HCT116 (cell line): ENCODE data around the gene SFXN1.

Experiments
- CEBPB ChIP-seq: IDR thresholded peaks from 2 replicates; pipeline ENCODE4 v1.6.1; 2012; ENCODE audit warnings: low read depth
- EZH2 ChIP-seq: fragments of 200-600 bp; sonication (generic); IDR thresholded peaks from 2 replicates; pipeline ENCODE4 v1.6.1; 2017; ENCODE audit warnings: antibody characterized with exemption, mixed run types
- EZH2phosphoT487 ChIP-seq: fragments of 200-600 bp; IDR thresholded peaks from 2 replicates; pipeline ENCODE4 v1.6.1; 2018; ENCODE audit warnings: antibody characterized with exemption, borderline replicate concordance
- FOSL1 ChIP-seq: IDR thresholded peaks from 2 replicates; pipeline ENCODE4 v1.6.1; 2012; ENCODE audit warnings: low read depth
- JUND ChIP-seq: IDR thresholded peaks from 2 replicates; pipeline ENCODE4 v1.6.1; 2012
- POLR2A ChIP-seq: IDR thresholded peaks from 2 replicates; pipeline ENCODE4 v1.7.0; 2011; ENCODE audit warnings: borderline replicate concordance; ENCODE audit not compliant: insufficient read depth, insufficient read length; ENCODE audit errors: extremely low read depth
- POLR2AphosphoS5 ChIP-seq: IDR thresholded peaks from 2 replicates; pipeline ENCODE4 v1.6.1; 2011; ENCODE audit warnings: mild to moderate bottlenecking, low read depth, low read length, moderate library complexity
- TF ChIP-seq, protein P1 (sequence below), 3 experiments: fragments of 200-600 bp in 1 of 3; sonication (generic) in 1 of 3; IDR thresholded peaks in 2 of 3; conservative IDR thresholded peaks in 1 of 3; 2 replicates each; pipeline ENCODE4 v1.5.1; 2012 to 2017; ENCODE audit warnings: low read depth in 2 of 3, low read length in 2 of 3, antibody characterized with exemption in 1 of 3, borderline replicate concordance in 1 of 3, control low read depth in 1 of 3, mild to moderate bottlenecking in 1 of 3, mixed read lengths in 1 of 3, mixed run types in 1 of 3, moderate library complexity in 1 of 3; ENCODE audit not compliant: insufficient read depth in 1 of 3
- TF ChIP-seq, protein P2 (sequence below): IDR thresholded peaks from 2 replicates; pipeline ENCODE4 v1.6.1; 2012
- TF ChIP-seq, protein P3 (sequence below): IDR thresholded peaks from 2 replicates; pipeline ENCODE4 v1.6.1; 2012; ENCODE audit warnings: low read depth
- TF ChIP-seq, protein P4 (sequence below): IDR thresholded peaks from 2 replicates; pipeline ENCODE4 v1.6.1; 2012
- TF ChIP-seq, protein P5 (sequence below): IDR thresholded peaks from 2 replicates; pipeline ENCODE4 v1.6.1; 2011; ENCODE audit warnings: mild to moderate bottlenecking, low read length, moderate library complexity; ENCODE audit not compliant: insufficient replicate concordance; ENCODE audit errors: extremely low read depth

DNA sequence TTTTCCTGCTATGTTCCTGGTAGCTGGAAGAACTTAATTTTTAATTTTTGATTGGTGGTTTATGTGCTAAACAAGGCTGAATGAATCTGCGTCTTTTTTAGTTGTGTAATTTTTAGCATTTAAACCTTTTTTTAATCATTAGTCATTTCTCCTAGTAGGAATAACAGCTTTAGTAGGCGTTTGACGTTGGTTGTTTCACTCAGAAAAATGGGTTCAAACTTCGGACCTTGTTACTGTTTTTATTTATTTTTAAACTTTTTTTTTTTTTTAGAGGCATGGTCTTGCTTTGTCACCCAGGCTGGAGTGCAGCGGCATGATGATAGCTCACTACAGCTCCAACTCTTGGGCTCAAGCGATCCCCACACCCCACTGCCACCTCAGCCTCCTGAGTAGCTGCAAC, 12.9 kb downstream of the SFXN1 start:
- no peak for TF ChIP-seq POLR2A
- TF ChIP-seq, protein P1, sequence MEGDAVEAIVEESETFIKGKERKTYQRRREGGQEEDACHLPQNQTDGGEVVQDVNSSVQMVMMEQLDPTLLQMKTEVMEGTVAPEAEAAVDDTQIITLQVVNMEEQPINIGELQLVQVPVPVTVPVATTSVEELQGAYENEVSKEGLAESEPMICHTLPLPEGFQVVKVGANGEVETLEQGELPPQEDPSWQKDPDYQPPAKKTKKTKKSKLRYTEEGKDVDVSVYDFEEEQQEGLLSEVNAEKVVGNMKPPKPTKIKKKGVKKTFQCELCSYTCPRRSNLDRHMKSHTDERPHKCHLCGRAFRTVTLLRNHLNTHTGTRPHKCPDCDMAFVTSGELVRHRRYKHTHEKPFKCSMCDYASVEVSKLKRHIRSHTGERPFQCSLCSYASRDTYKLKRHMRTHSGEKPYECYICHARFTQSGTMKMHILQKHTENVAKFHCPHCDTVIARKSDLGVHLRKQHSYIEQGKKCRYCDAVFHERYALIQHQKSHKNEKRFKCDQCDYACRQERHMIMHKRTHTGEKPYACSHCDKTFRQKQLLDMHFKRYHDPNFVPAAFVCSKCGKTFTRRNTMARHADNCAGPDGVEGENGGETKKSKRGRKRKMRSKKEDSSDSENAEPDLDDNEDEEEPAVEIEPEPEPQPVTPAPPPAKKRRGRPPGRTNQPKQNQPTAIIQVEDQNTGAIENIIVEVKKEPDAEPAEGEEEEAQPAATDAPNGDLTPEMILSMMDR (IDR thresholded peaks at IDR 0.05 in 2 of 3, conservative IDR thresholded peaks at IDR 0.05 in 1 of 3; ENCODE audit: borderline replicate concordance in 1 of 3, insufficient read depth in 1 of 3, low read depth in 2 of 3, low read length in 2 of 3), result no peak
- no peak for TF ChIP-seq POLR2AphosphoS5
- TF ChIP-seq, protein P2, sequence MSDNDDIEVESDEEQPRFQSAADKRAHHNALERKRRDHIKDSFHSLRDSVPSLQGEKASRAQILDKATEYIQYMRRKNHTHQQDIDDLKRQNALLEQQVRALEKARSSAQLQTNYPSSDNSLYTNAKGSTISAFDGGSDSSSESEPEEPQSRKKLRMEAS, result no peak
- TF ChIP-seq EZH2, result no peak
- TF ChIP-seq JUND, result no peak
- TF ChIP-seq, protein P3, sequence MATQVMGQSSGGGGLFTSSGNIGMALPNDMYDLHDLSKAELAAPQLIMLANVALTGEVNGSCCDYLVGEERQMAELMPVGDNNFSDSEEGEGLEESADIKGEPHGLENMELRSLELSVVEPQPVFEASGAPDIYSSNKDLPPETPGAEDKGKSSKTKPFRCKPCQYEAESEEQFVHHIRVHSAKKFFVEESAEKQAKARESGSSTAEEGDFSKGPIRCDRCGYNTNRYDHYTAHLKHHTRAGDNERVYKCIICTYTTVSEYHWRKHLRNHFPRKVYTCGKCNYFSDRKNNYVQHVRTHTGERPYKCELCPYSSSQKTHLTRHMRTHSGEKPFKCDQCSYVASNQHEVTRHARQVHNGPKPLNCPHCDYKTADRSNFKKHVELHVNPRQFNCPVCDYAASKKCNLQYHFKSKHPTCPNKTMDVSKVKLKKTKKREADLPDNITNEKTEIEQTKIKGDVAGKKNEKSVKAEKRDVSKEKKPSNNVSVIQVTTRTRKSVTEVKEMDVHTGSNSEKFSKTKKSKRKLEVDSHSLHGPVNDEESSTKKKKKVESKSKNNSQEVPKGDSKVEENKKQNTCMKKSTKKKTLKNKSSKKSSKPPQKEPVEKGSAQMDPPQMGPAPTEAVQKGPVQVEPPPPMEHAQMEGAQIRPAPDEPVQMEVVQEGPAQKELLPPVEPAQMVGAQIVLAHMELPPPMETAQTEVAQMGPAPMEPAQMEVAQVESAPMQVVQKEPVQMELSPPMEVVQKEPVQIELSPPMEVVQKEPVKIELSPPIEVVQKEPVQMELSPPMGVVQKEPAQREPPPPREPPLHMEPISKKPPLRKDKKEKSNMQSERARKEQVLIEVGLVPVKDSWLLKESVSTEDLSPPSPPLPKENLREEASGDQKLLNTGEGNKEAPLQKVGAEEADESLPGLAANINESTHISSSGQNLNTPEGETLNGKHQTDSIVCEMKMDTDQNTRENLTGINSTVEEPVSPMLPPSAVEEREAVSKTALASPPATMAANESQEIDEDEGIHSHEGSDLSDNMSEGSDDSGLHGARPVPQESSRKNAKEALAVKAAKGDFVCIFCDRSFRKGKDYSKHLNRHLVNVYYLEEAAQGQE, result no peak
- TF ChIP-seq, protein P4, sequence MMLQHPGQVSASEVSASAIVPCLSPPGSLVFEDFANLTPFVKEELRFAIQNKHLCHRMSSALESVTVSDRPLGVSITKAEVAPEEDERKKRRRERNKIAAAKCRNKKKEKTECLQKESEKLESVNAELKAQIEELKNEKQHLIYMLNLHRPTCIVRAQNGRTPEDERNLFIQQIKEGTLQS, result no peak
- TF ChIP-seq, protein P5, sequence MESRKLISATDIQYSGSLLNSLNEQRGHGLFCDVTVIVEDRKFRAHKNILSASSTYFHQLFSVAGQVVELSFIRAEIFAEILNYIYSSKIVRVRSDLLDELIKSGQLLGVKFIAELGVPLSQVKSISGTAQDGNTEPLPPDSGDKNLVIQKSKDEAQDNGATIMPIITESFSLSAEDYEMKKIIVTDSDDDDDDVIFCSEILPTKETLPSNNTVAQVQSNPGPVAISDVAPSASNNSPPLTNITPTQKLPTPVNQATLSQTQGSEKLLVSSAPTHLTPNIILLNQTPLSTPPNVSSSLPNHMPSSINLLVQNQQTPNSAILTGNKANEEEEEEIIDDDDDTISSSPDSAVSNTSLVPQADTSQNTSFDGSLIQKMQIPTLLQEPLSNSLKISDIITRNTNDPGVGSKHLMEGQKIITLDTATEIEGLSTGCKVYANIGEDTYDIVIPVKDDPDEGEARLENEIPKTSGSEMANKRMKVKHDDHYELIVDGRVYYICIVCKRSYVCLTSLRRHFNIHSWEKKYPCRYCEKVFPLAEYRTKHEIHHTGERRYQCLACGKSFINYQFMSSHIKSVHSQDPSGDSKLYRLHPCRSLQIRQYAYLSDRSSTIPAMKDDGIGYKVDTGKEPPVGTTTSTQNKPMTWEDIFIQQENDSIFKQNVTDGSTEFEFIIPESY, result no peak
- TF ChIP-seq EZH2phosphoT487, result no peak
- no peak for TF ChIP-seq FOSL1
- TF ChIP-seq CEBPB, result no peak
